Sigmoid colon (tissue), 7 donors: ENCODE measurements around the gene TEX264. TPM values are rescaled to one million over a fixed set of nuclear protein-coding genes. Genes with fewer than 3 reads are reported as not detected.

Experiments used
- DNase-seq: peaks from one replicate; pipeline ENCODE4 v3.0.0-alpha.2; 2019
- H3K27ac ChIP-seq, 4 donors: fragments of 200-600 bp; sonication (generic); one replicate each; pipeline ENCODE4 v1.5.1; 2016 to 2019; ENCODE audit warnings: mild to moderate bottlenecking in 1 of 4
- H3K27me3 ChIP-seq, 3 donors: fragments of 200-600 bp; sonication (generic); one replicate each; pipeline ENCODE4 v1.5.1; 2019; ENCODE audit warnings: mild to moderate bottlenecking in 1 of 3
- H3K36me3 ChIP-seq, 4 donors: fragments of 200-600 bp; sonication (generic); one replicate each; pipeline ENCODE4 v1.5.1; 2016 to 2019
- H3K4me1 ChIP-seq, 4 donors: fragments of 200-600 bp; sonication (generic); one replicate each; pipeline ENCODE4 v1.5.1; 2017 to 2019
- H3K4me3 ChIP-seq, 4 donors: fragments of 200-600 bp; sonication (generic); one replicate each; pipeline ENCODE4 v1.5.1; 2017 to 2019; ENCODE audit warnings: mild to moderate bottlenecking in 2 of 4, moderate library complexity in 1 of 4
- H3K9me3 ChIP-seq, 4 donors: fragments of 200-600 bp in 3 of 4; sonication (generic) in 3 of 4; one replicate each; pipeline versions ENCODE4 v1.5.1 to v1.6.1; 2013 to 2019
- CTCF ChIP-seq, 4 experiments: fragments of 450-650 bp in 3 of 4; fragments of 200-600 bp in 1 of 4; IDR thresholded peaks; one replicate each; pipeline ENCODE4 v1.5.1; 2016 to 2019; ENCODE audit warnings: antibody characterized with exemption in 4 of 4, mild to moderate bottlenecking in 3 of 4, moderate library complexity in 2 of 4
- EP300 ChIP-seq, 4 donors: sonication (generic); formaldehyde crosslinking; IDR thresholded peaks; one replicate each; pipeline ENCODE4 v1.6.1; 2017; ENCODE audit warnings: antibody characterized with exemption in 4 of 4
- POLR2A ChIP-seq, 2 donors: fragments of 450-650 bp; IDR thresholded peaks; one replicate each; pipeline ENCODE4 v1.6.1; 2016; ENCODE audit warnings: antibody characterized with exemption in 2 of 2, mild to moderate bottlenecking in 2 of 2, moderate library complexity in 2 of 2
- POLR2AphosphoS5 ChIP-seq, 4 donors: sonication (generic); formaldehyde crosslinking; IDR thresholded peaks; one replicate each; pipeline ENCODE4 v1.6.1; 2017; ENCODE audit warnings: antibody characterized with exemption in 4 of 4
- WGBS, 2 donors: extraction: QIAGEN DNeasy Blood & Tissue Kit; methylation state at CpG; one replicate each; pipeline ENCODE4 v1.1.7; 2013; 5-methylcytosine and 5-hydroxymethylcytosine counted together
- intact Hi-C: fragments of 100-400 bp; cut with DNase I; formaldehyde crosslinking; loops from one replicate; pipeline ENCODE4 v1.15.1; 2023
- polyA plus RNA-seq, 3 donors: library from polyadenylated mRNA; stranded (reverse); fragments of 200-250 nt; gene quantifications; one replicate each; pipeline ENCODE4 v1.2.3, GENCODE V29; 2013
- total RNA-seq, 4 donors: library from RNA; depleted of rRNA; stranded (reverse); fragments of >200 nt; gene quantifications; one replicate each; pipeline ENCODE4 v1.1.0, GENCODE V29; 2016
- donor health status: healthy with polysubstance abuse.
- donor health status: Bipolar disorder and iron deficiency.
- donor health status: healthy.

TEX264 gene
- total and polyA plus RNA-seq, 7 donors: 23.4 to 79.7 (median 69.3) TPM

GRCh38 chr3:51670053-51670822 lies 814 bp upstream of the TEX264 start:
- TF ChIP-seq EP300 (IDR thresholded peaks at IDR 0.05) (no peak), CTCF (IDR thresholded peaks at IDR 0.05) (no peak), POLR2AphosphoS5 (IDR thresholded peaks at IDR 0.05) (no peak), POLR2A (IDR thresholded peaks at IDR 0.05) (no peak)
- DNase-seq: no peak
- peak overlapping the region; percentile 70 to 94 (median 86) for H3K4me3 ChIP-seq
- H3K27ac ChIP-seq: peak overlapping the region; percentile 89 to 94 (median 92)
- no peaks in the 10 kb centered on the region for H3K27me3 ChIP-seq
- H3K9me3 ChIP-seq: no peaks in the 10 kb centered on the region
- peaks cover 0 to 12% (median 3%) of the 10 kb centered on the region in 4 donors for H3K36me3 ChIP-seq
- WGBS, 2 donors: 46 to 61% methylated on average over 15 of the region's 15 CpGs
- peaks cover 0 to 45% (median 32%) of the 10 kb centered on the region in 4 donors for H3K4me1 ChIP-seq
- intact Hi-C loops: loop anchor here (5.0 kb wide), 2 partner anchors 283 to 787 kb away; partner anchors contain the start of genes MANF and NISCH

- WGBS, 2 donors: 5 to 7% methylated on average over 40 of the region's 40 CpGs
- TF ChIP-seq POLR2A (IDR thresholded peaks at IDR 0.05) (no peak), POLR2AphosphoS5 (IDR thresholded peaks at IDR 0.05) (peak; percentile 14 to 58 (median 27))
- no peaks in the 10 kb centered on the region for H3K27me3 ChIP-seq
- no peaks in the 10 kb centered on the region for H3K9me3 ChIP-seq
- peak overlapping the region; percentile 89 to 94 (median 92) for H3K27ac ChIP-seq
- H3K4me1 ChIP-seq: peaks cover 0 to 48% (median 34%) of the 10 kb centered on the region in 4 donors
- intact Hi-C loops: loop anchor here (5.0 kb wide), 2 partner anchors 285 to 785 kb away; partner anchors contain the start of genes MANF and NISCH
- DNase-seq: peak; percentile 85
- peaks cover 0 to 28% (median 4%) of the 10 kb centered on the region in 4 donors for H3K36me3 ChIP-seq
- peak overlapping the region; percentile 70 to 94 (median 86) for H3K4me3 ChIP-seq
Observed at GRCh38 chr3:51671734-51672475, 853 bp downstream of the TEX264 start.

- Histone ChIP-seq H3K9me3 (no peaks in the 10 kb centered on the region), H3K36me3 (peaks cover 0 to 37% (median 4%) of the 10 kb centered on the region in 4 donors), H3K27ac (no peak overlapping the region), H3K27me3 (no peaks in the 10 kb centered on the region), H3K4me3 (no peak overlapping the region), H3K4me1 (peaks cover 0 to 48% (median 34%) of the 10 kb centered on the region in 4 donors)
- intact Hi-C loops: loop anchor here (5.0 kb wide), 2 partner anchors 286 to 784 kb away; partner anchors contain the start of genes MANF and NISCH
- TF ChIP-seq POLR2A (IDR thresholded peaks at IDR 0.05) (no peak), POLR2AphosphoS5 (IDR thresholded peaks at IDR 0.05) (no peak), EP300 (IDR thresholded peaks at IDR 0.05) (no peak), CTCF (IDR thresholded peaks at IDR 0.05) (no peak)
- peak; percentile 43 for DNase-seq
- 73 to 79% methylated on average over 4 of the region's 4 CpGs for WGBS, 2 donors
Observed at GRCh38 chr3:51673181-51673801, 2.2 kb downstream of the TEX264 start.

- no peaks in the 10 kb centered on the region for H3K27me3 ChIP-seq
- H3K27ac ChIP-seq: no peak overlapping the region
- H3K36me3 ChIP-seq: peaks cover 0 to 42% (median 4%) of the 10 kb centered on the region in 4 donors
- WGBS, 2 donors: 92 to 93% methylated on average over 14 of the region's 14 CpGs
- no peak for TF ChIP-seq POLR2A (IDR thresholded peaks at IDR 0.05)
- TF ChIP-seq CTCF (IDR thresholded peaks at IDR 0.05): no peak
- TF ChIP-seq POLR2AphosphoS5 (IDR thresholded peaks at IDR 0.05): no peak
- TF ChIP-seq EP300 (IDR thresholded peaks at IDR 0.05): no peak
- no peaks in the 10 kb centered on the region for H3K9me3 ChIP-seq
- peak; percentile 52 for DNase-seq
- peaks cover 0 to 48% (median 33%) of the 10 kb centered on the region in 4 donors for H3K4me1 ChIP-seq
- no peak overlapping the region for H3K4me3 ChIP-seq
- intact Hi-C loops: loop anchor here (5.0 kb wide), 2 partner anchors 287 to 783 kb away; partner anchors contain the start of genes MANF and NISCH
Observed at GRCh38 chr3:51673802-51674654, 3.0 kb downstream of the TEX264 start.
